ENCODE measurements around the gene LPAR6.
"Not testable (repeated sequence)": the region's sequence is repeated elsewhere in the genome, so short reads cannot be mapped to it uniquely, and the experiment has no call there.

GRCh38 chr13:48451196-48451595, 38.3 kb upstream of the LPAR6 start:
- not testable (repeated sequence) for TF ChIP-seq CTCF (IDR thresholded peaks at IDR 0.05; ENCODE audit: insufficient read depth, low read depth, low read length); EZH2 (IDR thresholded peaks at IDR 0.05; ENCODE audit: insufficient read depth, low read length)
